Endothelial cell of umbilical vein (primary cell): ENCODE data around the gene RBM25.

Experiments used
- CTCF ChIP-seq, 2 donors: IDR thresholded peaks; 1 replicate in 1 of 2; 2 replicates in 1 of 2; pipeline ENCODE4 v1.5.1; 2011; ENCODE audit warnings: low read length in 2 of 2, mild to moderate bottlenecking in 2 of 2, moderate library complexity in 2 of 2, control low read depth in 1 of 2, inconsistent platforms in 1 of 2, low read depth in 1 of 2; ENCODE audit not compliant: insufficient read depth in 1 of 2; ENCODE audit errors: extremely low read depth in 1 of 2
- EZH2 ChIP-seq: IDR thresholded peaks from 2 replicates; pipeline ENCODE4 v1.6.1; 2012; ENCODE audit warnings: borderline replicate concordance, low read depth, mild to moderate bottlenecking, moderate library complexity, low read length, inconsistent platforms; ENCODE audit not compliant: severe bottlenecking
- FOS ChIP-seq: IDR thresholded peaks from 2 replicates; pipeline ENCODE4 v1.6.1; 2011; ENCODE audit warnings: mild to moderate bottlenecking, low read length, moderate library complexity, borderline replicate concordance; ENCODE audit not compliant: insufficient read depth
- GATA2 ChIP-seq: IDR thresholded peaks from 2 replicates; pipeline ENCODE4 v1.7.0; 2011; ENCODE audit warnings: low read depth, mild to moderate bottlenecking, moderate library complexity, mixed read lengths, low read length; ENCODE audit not compliant: insufficient read length, insufficient read depth
- MAX ChIP-seq: IDR thresholded peaks from 2 replicates; pipeline ENCODE4 v1.6.1; 2011; ENCODE audit not compliant: insufficient read depth, insufficient read length
- POLR2A ChIP-seq: IDR thresholded peaks from 2 replicates; pipeline ENCODE4 v1.6.1; 2012; ENCODE audit warnings: low read depth, mild to moderate bottlenecking, control low read depth, low read length
- POLR2AphosphoS5 ChIP-seq: IDR thresholded peaks from 2 replicates; pipeline ENCODE4 v1.6.1; 2012; ENCODE audit warnings: low read depth, mild to moderate bottlenecking, control low read depth, low read length, moderate library complexity; ENCODE audit not compliant: insufficient read depth

GRCh38 chr14:73102806-73103497 is 44.6 kb downstream of the RBM25 start:
- TF ChIP-seq POLR2AphosphoS5 (no peak), CTCF (IDR thresholded peaks at IDR 0.05; ENCODE audit: extremely low read depth in 1 of 2, insufficient read depth in 1 of 2, low read depth in 1 of 2, low read length in 2 of 2) (no peak), FOS (no peak), EZH2 (no peak), MAX (no peak), POLR2A (no peak), GATA2 (no peak)
